ENCODE measurements around the gene PREP.

The PREP gene

DNA sequence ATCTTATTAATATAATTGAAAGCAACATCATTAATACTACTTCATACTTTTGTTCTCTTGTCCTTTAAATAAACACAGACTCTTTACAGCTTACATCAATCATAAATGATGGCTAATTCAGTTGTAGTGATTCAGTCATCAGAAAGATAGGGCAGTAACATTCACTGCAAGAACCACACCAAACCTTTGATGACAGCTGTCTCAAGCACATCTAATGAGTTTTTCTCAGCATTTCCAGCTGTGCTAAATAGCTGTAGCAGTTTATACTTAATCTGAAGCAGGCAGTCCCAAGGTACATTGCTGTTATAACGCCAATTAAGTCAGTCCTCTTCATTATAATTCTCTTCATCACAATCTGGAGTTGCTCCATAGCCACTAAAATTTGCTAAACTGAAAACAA lies 45.7 kb downstream of the PREP start:
- no peak for DNase-seq (ENCODE audit: low read depth in 1 of 2, low spot score in 1 of 2)

GRCh38 chr6:105352037-105352617 lies 50.8 kb downstream of the PREP start:
- TF ChIP-seq, protein P1, sequence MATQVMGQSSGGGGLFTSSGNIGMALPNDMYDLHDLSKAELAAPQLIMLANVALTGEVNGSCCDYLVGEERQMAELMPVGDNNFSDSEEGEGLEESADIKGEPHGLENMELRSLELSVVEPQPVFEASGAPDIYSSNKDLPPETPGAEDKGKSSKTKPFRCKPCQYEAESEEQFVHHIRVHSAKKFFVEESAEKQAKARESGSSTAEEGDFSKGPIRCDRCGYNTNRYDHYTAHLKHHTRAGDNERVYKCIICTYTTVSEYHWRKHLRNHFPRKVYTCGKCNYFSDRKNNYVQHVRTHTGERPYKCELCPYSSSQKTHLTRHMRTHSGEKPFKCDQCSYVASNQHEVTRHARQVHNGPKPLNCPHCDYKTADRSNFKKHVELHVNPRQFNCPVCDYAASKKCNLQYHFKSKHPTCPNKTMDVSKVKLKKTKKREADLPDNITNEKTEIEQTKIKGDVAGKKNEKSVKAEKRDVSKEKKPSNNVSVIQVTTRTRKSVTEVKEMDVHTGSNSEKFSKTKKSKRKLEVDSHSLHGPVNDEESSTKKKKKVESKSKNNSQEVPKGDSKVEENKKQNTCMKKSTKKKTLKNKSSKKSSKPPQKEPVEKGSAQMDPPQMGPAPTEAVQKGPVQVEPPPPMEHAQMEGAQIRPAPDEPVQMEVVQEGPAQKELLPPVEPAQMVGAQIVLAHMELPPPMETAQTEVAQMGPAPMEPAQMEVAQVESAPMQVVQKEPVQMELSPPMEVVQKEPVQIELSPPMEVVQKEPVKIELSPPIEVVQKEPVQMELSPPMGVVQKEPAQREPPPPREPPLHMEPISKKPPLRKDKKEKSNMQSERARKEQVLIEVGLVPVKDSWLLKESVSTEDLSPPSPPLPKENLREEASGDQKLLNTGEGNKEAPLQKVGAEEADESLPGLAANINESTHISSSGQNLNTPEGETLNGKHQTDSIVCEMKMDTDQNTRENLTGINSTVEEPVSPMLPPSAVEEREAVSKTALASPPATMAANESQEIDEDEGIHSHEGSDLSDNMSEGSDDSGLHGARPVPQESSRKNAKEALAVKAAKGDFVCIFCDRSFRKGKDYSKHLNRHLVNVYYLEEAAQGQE (IDR thresholded peaks at IDR 0.05; ENCODE audit: insufficient replicate concordance, low read depth), result no peak
- TF ChIP-seq POLR2AphosphoS5 (IDR thresholded peaks at IDR 0.05; ENCODE audit: low read depth), result no peak
- TF ChIP-seq GABPA (IDR thresholded peaks at IDR 0.05; ENCODE audit: low read depth), result no peak
- TF ChIP-seq CTCF (IDR thresholded peaks at IDR 0.05; ENCODE audit: insufficient read depth, low read length), result no peak
- no peak for TF ChIP-seq SPI1 (IDR thresholded peaks at IDR 0.05; ENCODE audit: borderline replicate concordance, low read depth)

More for the DNA sequence above, 45.7 kb downstream of the PREP start:
- TF ChIP-seq POLR2AphosphoS5 (IDR thresholded peaks at IDR 0.05; ENCODE audit: low read depth) (no peak), GABPA (IDR thresholded peaks at IDR 0.05; ENCODE audit: low read depth) (no peak), SPI1 (IDR thresholded peaks at IDR 0.05; ENCODE audit: borderline replicate concordance, low read depth) (no peak), CTCF (IDR thresholded peaks at IDR 0.05; ENCODE audit: insufficient read depth, low read length) (no peak)
- TF ChIP-seq, protein P1 (IDR thresholded peaks at IDR 0.05; ENCODE audit: insufficient replicate concordance, low read depth), result no peak
- Histone ChIP-seq H3K4me3 (replicated peaks; ENCODE audit: insufficient read depth, low read length) (no peak overlapping the region), H3K27ac (replicated peaks) (no peak overlapping the region), H3K27me3 (ENCODE audit: insufficient read depth, poor library complexity, severe bottlenecking) (no peaks in the 10 kb centered on the region)

DNA sequence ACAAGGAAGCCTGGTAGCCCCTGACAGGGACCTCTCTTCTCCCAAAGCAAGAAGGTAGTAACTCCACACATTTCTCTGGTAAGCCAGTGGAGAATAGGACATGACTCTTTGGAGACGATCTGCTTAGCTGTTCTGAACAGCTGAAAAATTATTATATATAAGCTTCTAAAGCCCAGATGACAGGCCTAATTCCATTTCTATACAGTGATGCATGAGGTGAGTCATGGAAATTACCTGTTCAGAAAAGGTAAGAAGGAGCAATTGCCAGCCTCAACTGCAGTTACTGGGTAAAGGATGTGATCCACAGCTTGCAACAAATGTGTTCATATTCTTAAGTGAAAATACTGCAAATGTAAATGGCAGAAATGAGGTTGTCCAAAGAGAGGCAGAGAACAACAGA lies 54.0 kb downstream of the PREP start:
- TF ChIP-seq CTCF (IDR thresholded peaks at IDR 0.05; ENCODE audit: insufficient read depth, low read length), result no peak
- no peak for TF ChIP-seq GABPA (IDR thresholded peaks at IDR 0.05; ENCODE audit: low read depth)
- TF ChIP-seq POLR2AphosphoS5 (IDR thresholded peaks at IDR 0.05; ENCODE audit: low read depth), result no peak
- TF ChIP-seq, protein P1 (IDR thresholded peaks at IDR 0.05; ENCODE audit: insufficient replicate concordance, low read depth), result no peak
- no peak for TF ChIP-seq SPI1 (IDR thresholded peaks at IDR 0.05; ENCODE audit: borderline replicate concordance, low read depth)
- no peak overlapping the region for H3K27ac ChIP-seq (replicated peaks)
- DNase-seq (ENCODE audit: low read depth in 1 of 2, low spot score in 1 of 2), result no peak
- H3K4me3 ChIP-seq (replicated peaks; ENCODE audit: insufficient read depth, low read length), result no peak overlapping the region
- no peaks in the 10 kb centered on the region for H3K27me3 ChIP-seq (ENCODE audit: insufficient read depth, poor library complexity, severe bottlenecking)

More at GRCh38 chr6:105352037-105352617, 50.8 kb downstream of the PREP start:
- no peak overlapping the region for H3K4me3 ChIP-seq (replicated peaks; ENCODE audit: insufficient read depth, low read length)
- no peaks in the 10 kb centered on the region for H3K27me3 ChIP-seq (ENCODE audit: insufficient read depth, poor library complexity, severe bottlenecking)
- no peak overlapping the region for H3K27ac ChIP-seq (replicated peaks)
- no peak for DNase-seq (ENCODE audit: low read depth in 1 of 2, low spot score in 1 of 2)
